Loucy (cell line): ENCODE results near the gene PLCG2.

Experiments
- H2AFZ ChIP-seq: fragments of 200-600 bp; sonication (generic); 2 replicates; pipeline ENCODE4 v1.6.0; 2016; ENCODE audit warnings: antibody characterized with exemption, mild to moderate bottlenecking, low read length, moderate library complexity
- H3F3A ChIP-seq: fragments of 200-600 bp; 2 replicates; pipeline ENCODE4 v1.6.0; 2016; ENCODE audit warnings: antibody characterized with exemption, low read depth, mild to moderate bottlenecking
- H3K27me3 ChIP-seq: fragments of 200-600 bp; sonication (generic); 2 replicates; pipeline ENCODE4 v1.6.1; 2014; ENCODE audit warnings: low read length, mild to moderate bottlenecking; ENCODE audit not compliant: insufficient read depth, poor library complexity, severe bottlenecking
- H3K36me3 ChIP-seq: fragments of 200-600 bp; sonication (generic); 2 replicates; pipeline ENCODE4 v1.6.1; 2016; ENCODE audit warnings: low read length; ENCODE audit not compliant: insufficient read depth
- H3K4me1 ChIP-seq: fragments of 200-600 bp; sonication (generic); 2 replicates; pipeline ENCODE4 v1.5.1; 2014; ENCODE audit warnings: low read length, mild to moderate bottlenecking; ENCODE audit not compliant: insufficient read depth, poor library complexity, severe bottlenecking
- H3K4me2 ChIP-seq: fragments of 200-600 bp; sonication (generic); 2 replicates; pipeline ENCODE4 v1.6.0; 2014; ENCODE audit warnings: antibody characterized with exemption, low read length, low read depth, mild to moderate bottlenecking; ENCODE audit not compliant: poor library complexity, severe bottlenecking
- H3K4me3 ChIP-seq: fragments of 200-600 bp; sonication (generic); 2 replicates; pipeline ENCODE4 v1.5.1; 2014; ENCODE audit warnings: low read length, mild to moderate bottlenecking, mixed read lengths; ENCODE audit not compliant: poor library complexity, severe bottlenecking
- H3K79me2 ChIP-seq: fragments of 200-600 bp; sonication (generic); 2 replicates; pipeline ENCODE4 v1.6.1; 2014; ENCODE audit warnings: low read length; ENCODE audit not compliant: insufficient read depth
- H3K9ac ChIP-seq: fragments of 200-600 bp; sonication (generic); 2 replicates; pipeline ENCODE4 v1.6.0; 2014; ENCODE audit warnings: mild to moderate bottlenecking, low read depth, low read length, moderate library complexity; ENCODE audit not compliant: poor library complexity, severe bottlenecking
- H3K9me2 ChIP-seq: fragments of 200-600 bp; sonication (generic); replicated peaks from 2 replicates; pipeline ENCODE4 v1.6.1; 2016; ENCODE audit warnings: low read depth, low read length, mixed read lengths
- H3K9me3 ChIP-seq: fragments of 200-600 bp; sonication (generic); 2 replicates; pipeline ENCODE4 v1.6.1; 2014; ENCODE audit warnings: mild to moderate bottlenecking, antibody characterized with exemption, low read length, low read depth; ENCODE audit not compliant: insufficient read depth
- H4K20me1 ChIP-seq: fragments of 200-600 bp; sonication (generic); 2 replicates; pipeline ENCODE4 v1.6.0; 2014; ENCODE audit warnings: antibody characterized with exemption, low read length, mild to moderate bottlenecking; ENCODE audit not compliant: insufficient read depth, poor library complexity, severe bottlenecking
- CTCF ChIP-seq: fragments of 200-600 bp; sonication (generic); conservative IDR thresholded peaks from 2 replicates; pipeline ENCODE4 v1.5.1; 2014; ENCODE audit warnings: mild to moderate bottlenecking, antibody characterized with exemption, low read length
- EZH2phosphoT487 ChIP-seq: fragments of 200-600 bp; IDR thresholded peaks from 2 replicates; pipeline ENCODE4 v1.6.1; 2018; ENCODE audit warnings: antibody characterized with exemption, mild to moderate bottlenecking, moderate library complexity, borderline replicate concordance

Gene PLCG2

GRCh38 chr16:81929841-81930240, 150.8 kb downstream of the PLCG2 start:
- no peak overlapping the region for H3K4me2 ChIP-seq
- peaks cover 13% of the 10 kb centered on the region for H3K4me1 ChIP-seq
- no peaks in the 10 kb centered on the region for H3K9me2 ChIP-seq
- no peak overlapping the region for H3K4me3 ChIP-seq
- no peak overlapping the region for H3K9ac ChIP-seq
- no peaks in the 10 kb centered on the region for H3K9me3 ChIP-seq
- no peaks in the 10 kb centered on the region for H3F3A ChIP-seq
- H3K27me3 ChIP-seq, result no peaks in the 10 kb centered on the region
- TF ChIP-seq EZH2phosphoT487, result no peak
- no peak for TF ChIP-seq CTCF
- H3K79me2 ChIP-seq, result no peaks in the 10 kb centered on the region
- no peaks in the 10 kb centered on the region; the same call in 1 of the 2 replicates for H3K36me3 ChIP-seq
- no peaks in the 10 kb centered on the region for H4K20me1 ChIP-seq
- no peak overlapping the region for H2AFZ ChIP-seq

- H3K79me2 ChIP-seq, result no peaks in the 10 kb centered on the region
- H3K4me2 ChIP-seq, result no peak overlapping the region
- H3K9me3 ChIP-seq, result no peaks in the 10 kb centered on the region
- no peaks in the 10 kb centered on the region for H4K20me1 ChIP-seq
- H3K4me1 ChIP-seq, result no peaks in the 10 kb centered on the region
- TF ChIP-seq EZH2phosphoT487 (no peak), CTCF (no peak)
- H3F3A ChIP-seq, result no peaks in the 10 kb centered on the region
- no peak overlapping the region for H3K9ac ChIP-seq
- no peak overlapping the region for H2AFZ ChIP-seq
- no peaks in the 10 kb centered on the region for H3K27me3 ChIP-seq
- H3K4me3 ChIP-seq, result no peak overlapping the region
- H3K36me3 ChIP-seq, result peaks cover 8% of the 10 kb centered on the region; the same call in 1 of the 2 replicates
- H3K9me2 ChIP-seq, result no peaks in the 10 kb centered on the region
These were observed 152.8 kb downstream of the PLCG2 start for GRCh38 chr16:81931927-81932326.

- TF ChIP-seq EZH2phosphoT487 (no peak), CTCF (no peak; the same call in 1 of the 2 replicates)
- Histone ChIP-seq H3K4me3 (no peak overlapping the region), H2AFZ (no peak overlapping the region), H3K4me2 (no peak overlapping the region), H3K9me3 (no peaks in the 10 kb centered on the region), H3K27me3 (no peaks in the 10 kb centered on the region), H3K36me3 (peaks cover 13% of the 10 kb centered on the region; the same call in 1 of the 2 replicates), H3K79me2 (no peaks in the 10 kb centered on the region), H3K9ac (no peak overlapping the region), H3F3A (no peaks in the 10 kb centered on the region), H3K9me2 (no peaks in the 10 kb centered on the region), H3K4me1 (no peaks in the 10 kb centered on the region), H4K20me1 (no peaks in the 10 kb centered on the region)
These were observed 153.6 kb downstream of the PLCG2 start for GRCh38 chr16:81932668-81933067.
